ENCODE measurements around the gene PDXK.

DNA sequence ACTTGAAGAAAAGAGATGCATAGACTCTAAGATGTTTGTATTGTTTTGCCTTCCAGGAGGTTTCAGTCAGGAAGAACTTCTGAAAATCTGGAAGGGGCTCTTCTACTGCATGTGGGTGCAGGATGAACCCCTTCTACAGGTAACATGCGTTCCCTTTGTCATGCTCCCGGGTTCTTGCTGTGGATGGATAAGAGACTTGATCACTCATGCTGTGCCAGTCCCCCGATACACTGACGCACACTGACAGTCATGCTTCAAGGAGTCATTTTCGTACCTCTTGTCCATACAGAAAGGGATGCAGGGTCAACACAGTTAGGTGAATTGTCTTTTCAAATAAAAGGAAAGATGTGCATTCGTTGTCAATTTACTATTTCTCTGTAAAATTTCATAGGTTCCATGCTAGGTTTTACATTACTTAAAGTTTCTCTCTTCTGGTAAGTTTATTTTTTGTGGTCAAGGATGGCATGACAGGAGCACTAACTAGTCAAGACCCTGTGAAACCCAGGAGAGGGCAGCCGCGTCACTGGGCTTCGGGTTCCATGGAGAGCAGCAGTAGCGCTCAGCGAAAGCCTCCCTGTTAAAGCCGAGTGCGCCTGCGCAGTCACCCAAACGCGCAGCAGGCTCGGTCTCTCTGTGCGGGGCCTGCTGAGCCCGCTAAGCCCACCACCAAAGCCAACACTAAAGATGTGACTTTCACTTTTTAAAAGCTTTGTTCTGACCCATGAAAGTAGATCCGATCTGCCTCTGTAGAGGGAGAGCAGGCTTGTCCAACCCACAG is 48.9 kb upstream of the PDXK start:
- TF ChIP-seq MTA3 (CRISPR knock-in tag; IDR thresholded peaks at IDR 0.05) (no peak), ARNT (IDR thresholded peaks at IDR 0.05) (no peak), ZFX (CRISPR knock-in tag; IDR thresholded peaks at IDR 0.05; ENCODE audit: low read depth) (no peak), FOXJ3 (CRISPR knock-in tag; IDR thresholded peaks at IDR 0.05; ENCODE audit: borderline replicate concordance) (no peak), ZC3H4 (CRISPR knock-in tag; IDR thresholded peaks at IDR 0.05; ENCODE audit: borderline replicate concordance) (no peak), MZF1 (CRISPR knock-in tag; IDR thresholded peaks at IDR 0.05; ENCODE audit: borderline replicate concordance) (no peak), ZNF75D (CRISPR knock-in tag; IDR thresholded peaks at IDR 0.05; ENCODE audit: borderline replicate concordance) (no peak), DBP (CRISPR knock-in tag; IDR thresholded peaks at IDR 0.05; ENCODE audit: not compliant biosample characterization) (no peak), KLF6 (CRISPR knock-in tag; IDR thresholded peaks at IDR 0.05) (no peak)
- TF ChIP-seq, protein P1, sequence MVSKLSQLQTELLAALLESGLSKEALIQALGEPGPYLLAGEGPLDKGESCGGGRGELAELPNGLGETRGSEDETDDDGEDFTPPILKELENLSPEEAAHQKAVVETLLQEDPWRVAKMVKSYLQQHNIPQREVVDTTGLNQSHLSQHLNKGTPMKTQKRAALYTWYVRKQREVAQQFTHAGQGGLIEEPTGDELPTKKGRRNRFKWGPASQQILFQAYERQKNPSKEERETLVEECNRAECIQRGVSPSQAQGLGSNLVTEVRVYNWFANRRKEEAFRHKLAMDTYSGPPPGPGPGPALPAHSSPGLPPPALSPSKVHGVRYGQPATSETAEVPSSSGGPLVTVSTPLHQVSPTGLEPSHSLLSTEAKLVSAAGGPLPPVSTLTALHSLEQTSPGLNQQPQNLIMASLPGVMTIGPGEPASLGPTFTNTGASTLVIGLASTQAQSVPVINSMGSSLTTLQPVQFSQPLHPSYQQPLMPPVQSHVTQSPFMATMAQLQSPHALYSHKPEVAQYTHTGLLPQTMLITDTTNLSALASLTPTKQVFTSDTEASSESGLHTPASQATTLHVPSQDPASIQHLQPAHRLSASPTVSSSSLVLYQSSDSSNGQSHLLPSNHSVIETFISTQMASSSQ (IDR thresholded peaks at IDR 0.05; ENCODE audit: low read depth): no peak
- TF ChIP-seq, protein P1 (CRISPR knock-in tag; IDR thresholded peaks at IDR 0.05; ENCODE audit: borderline replicate concordance): no peak
- TF ChIP-seq, protein P2, sequence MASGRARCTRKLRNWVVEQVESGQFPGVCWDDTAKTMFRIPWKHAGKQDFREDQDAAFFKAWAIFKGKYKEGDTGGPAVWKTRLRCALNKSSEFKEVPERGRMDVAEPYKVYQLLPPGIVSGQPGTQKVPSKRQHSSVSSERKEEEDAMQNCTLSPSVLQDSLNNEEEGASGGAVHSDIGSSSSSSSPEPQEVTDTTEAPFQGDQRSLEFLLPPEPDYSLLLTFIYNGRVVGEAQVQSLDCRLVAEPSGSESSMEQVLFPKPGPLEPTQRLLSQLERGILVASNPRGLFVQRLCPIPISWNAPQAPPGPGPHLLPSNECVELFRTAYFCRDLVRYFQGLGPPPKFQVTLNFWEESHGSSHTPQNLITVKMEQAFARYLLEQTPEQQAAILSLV (CRISPR knock-in tag; IDR thresholded peaks at IDR 0.05; ENCODE audit: borderline replicate concordance): no peak
- TF ChIP-seq, protein P3, sequence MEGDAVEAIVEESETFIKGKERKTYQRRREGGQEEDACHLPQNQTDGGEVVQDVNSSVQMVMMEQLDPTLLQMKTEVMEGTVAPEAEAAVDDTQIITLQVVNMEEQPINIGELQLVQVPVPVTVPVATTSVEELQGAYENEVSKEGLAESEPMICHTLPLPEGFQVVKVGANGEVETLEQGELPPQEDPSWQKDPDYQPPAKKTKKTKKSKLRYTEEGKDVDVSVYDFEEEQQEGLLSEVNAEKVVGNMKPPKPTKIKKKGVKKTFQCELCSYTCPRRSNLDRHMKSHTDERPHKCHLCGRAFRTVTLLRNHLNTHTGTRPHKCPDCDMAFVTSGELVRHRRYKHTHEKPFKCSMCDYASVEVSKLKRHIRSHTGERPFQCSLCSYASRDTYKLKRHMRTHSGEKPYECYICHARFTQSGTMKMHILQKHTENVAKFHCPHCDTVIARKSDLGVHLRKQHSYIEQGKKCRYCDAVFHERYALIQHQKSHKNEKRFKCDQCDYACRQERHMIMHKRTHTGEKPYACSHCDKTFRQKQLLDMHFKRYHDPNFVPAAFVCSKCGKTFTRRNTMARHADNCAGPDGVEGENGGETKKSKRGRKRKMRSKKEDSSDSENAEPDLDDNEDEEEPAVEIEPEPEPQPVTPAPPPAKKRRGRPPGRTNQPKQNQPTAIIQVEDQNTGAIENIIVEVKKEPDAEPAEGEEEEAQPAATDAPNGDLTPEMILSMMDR (CRISPR knock-in tag; IDR thresholded peaks at IDR 0.05): no peak

Measured in HepG2 (cell line).